ENCODE data around the gene STK25. TPM values are rescaled to one million over a fixed set of nuclear protein-coding genes. Genes with fewer than 3 reads are reported as not detected.

Gene STK25
- total and polyA plus RNA-seq, 2 experiments from 2014 or later, result 125 to 304 TPM

GRCh38 chr2:241461693-241462677 lies 46.4 kb downstream of the STK25 start:
- H3K27ac Mint-ChIP-seq, result 0 out of 2 replicates have a peak overlapping the region, but pooled peaks have one; percentile 17
- peaks cover 3% of the 10 kb centered on the region for H3K4me1 Mint-ChIP-seq
- Histone ChIP-seq H3K36me3 (ENCODE audit: insufficient read depth) (no peaks in the 10 kb centered on the region), H3K9me2 (ENCODE audit: insufficient read depth) (no peaks in the 10 kb centered on the region), H4K20me1 (replicated peaks; ENCODE audit: insufficient read depth) (no peaks in the 10 kb centered on the region), H3K4me1 (ENCODE audit: insufficient read depth) (no peaks in the 10 kb centered on the region), H3K4me3 (no peak overlapping the region), H2AFZ (no peak overlapping the region), H3K4me2 (no peak overlapping the region), H3K27ac (ENCODE audit: low read depth) (no peak overlapping the region), H3K27me3 (ENCODE audit: insufficient read depth) (no peaks in the 10 kb centered on the region), H3K79me2 (replicated peaks; ENCODE audit: insufficient read depth) (no peaks in the 10 kb centered on the region), H3F3A (replicated peaks; ENCODE audit: low read depth) (no peaks in the 10 kb centered on the region)
- TF ChIP-seq EZH2phosphoT487 (IDR thresholded peaks at IDR 0.05; ENCODE audit: unreplicated experiment) (no peak), ETS1 (IDR thresholded peaks at IDR 0.05) (no peak), POLR2AphosphoS5 (IDR thresholded peaks at IDR 0.05; ENCODE audit: low read depth) (no peak)
- no peaks in the 10 kb centered on the region for H3K9me3 Mint-ChIP-seq
- no peak overlapping the region for H3K4me3 Mint-ChIP-seq
- peaks cover 12% of the 10 kb centered on the region for H3K27me3 Mint-ChIP-seq (ENCODE audit: insufficient read depth, low read depth, poor library complexity)
- ATAC-seq (no peak), DNase-seq (ENCODE audit: low spot score) (no peak)
- no peaks in the 10 kb centered on the region for H3K36me3 Mint-ChIP-seq (ENCODE audit: low read depth)

- H3K4me1 ChIP-seq (ENCODE audit: insufficient read depth), result no peaks in the 10 kb centered on the region
- no peak overlapping the region for H3K27ac ChIP-seq (ENCODE audit: low read depth)
- H3F3A ChIP-seq (replicated peaks; ENCODE audit: low read depth), result no peaks in the 10 kb centered on the region
- no peaks in the 10 kb centered on the region for H3K79me2 ChIP-seq (replicated peaks; ENCODE audit: insufficient read depth)
- no peaks in the 10 kb centered on the region for H3K36me3 ChIP-seq (ENCODE audit: insufficient read depth)
- DNase-seq (ENCODE audit: low spot score), result no peak
- H3K4me2 ChIP-seq, result no peak overlapping the region
- Mint-ChIP-seq H3K4me3 (no peak overlapping the region), H3K27ac (no peak overlapping the region), H3K27me3 (ENCODE audit: insufficient read depth, low read depth, poor library complexity) (peaks cover 10% of the 10 kb centered on the region), H3K4me1 (peaks cover 8% of the 10 kb centered on the region), H3K9me3 (no peaks in the 10 kb centered on the region), H3K36me3 (ENCODE audit: low read depth) (no peaks in the 10 kb centered on the region)
- H3K9me2 ChIP-seq (ENCODE audit: insufficient read depth), result no peaks in the 10 kb centered on the region
- no peaks in the 10 kb centered on the region for H4K20me1 ChIP-seq (replicated peaks; ENCODE audit: insufficient read depth)
- H3K4me3 ChIP-seq, result no peak overlapping the region
- no peak for ATAC-seq
- H2AFZ ChIP-seq, result no peak overlapping the region
- no peaks in the 10 kb centered on the region for H3K27me3 ChIP-seq (ENCODE audit: insufficient read depth)
- TF ChIP-seq ZNF462 (CRISPR knock-in tag; IDR thresholded peaks at IDR 0.05) (no peak), ZNF331 (CRISPR knock-in tag; IDR thresholded peaks at IDR 0.05; ENCODE audit: low read depth) (no peak), CREB1 (CRISPR knock-in tag; IDR thresholded peaks at IDR 0.05; ENCODE audit: low read depth) (no peak), REST (IDR thresholded peaks at IDR 0.05; ENCODE audit: unreplicated experiment) (no peak), EZH2phosphoT487 (IDR thresholded peaks at IDR 0.05; ENCODE audit: unreplicated experiment) (no peak), ETS1 (IDR thresholded peaks at IDR 0.05) (no peak)
Observed at GRCh38 chr2:241460631-241461030, 47.8 kb downstream of the STK25 start.
